Adrenal gland (tissue), 12 donors: ENCODE data around the gene STK17A. TPM values are rescaled to one million over a fixed set of nuclear protein-coding genes. Genes with fewer than 3 reads are reported as not detected.

ENCODE experiments used
- DNase-seq, 7 donors: peaks; one replicate each; pipeline ENCODE4 v3.0.0-alpha.2; 2019 to 2020
- H3K27ac ChIP-seq, 5 donors: fragments of 200-600 bp; sonication (generic) in 4 of 5; 1 replicate in 3 of 5; 2 replicates in 2 of 5; pipeline versions ENCODE4 v1.5.1 to v1.8.0; 2016 to 2020; ENCODE audit warnings: mild to moderate bottlenecking in 1 of 5
- H3K27me3 ChIP-seq: fragments of 200-600 bp; 2 replicates; pipeline ENCODE4 v1.8.0; 2021
- H3K36me3 ChIP-seq, 2 donors: fragments of 200-600 bp; replicated peaks in 1 of 2; 1 replicate in 1 of 2; 2 replicates in 1 of 2; pipeline versions ENCODE4 v1.5.1 to v1.8.0; 2018 to 2022
- H3K4me1 ChIP-seq, 2 donors: fragments of 200-600 bp; replicated peaks in 1 of 2; 1 replicate in 1 of 2; 2 replicates in 1 of 2; pipeline versions ENCODE4 v1.5.1 to v1.8.0; 2018 to 2021
- H3K4me3 ChIP-seq, 4 donors: fragments of 200-600 bp; sonication (generic) in 3 of 4; one replicate each; pipeline ENCODE4 v1.5.1; 2016 to 2018
- H3K9me3 ChIP-seq, 3 donors: fragments of 200-600 bp; sonication (generic) in 1 of 3; replicated peaks in 1 of 3; 1 replicate in 2 of 3; 2 replicates in 1 of 3; pipeline versions ENCODE4 v1.5.1 to v1.8.0; 2016 to 2021
- CTCF ChIP-seq, 6 experiments: fragments of 450-650 bp in 4 of 6; fragments of 200-600 bp in 2 of 6; sonication (generic) in 1 of 6; IDR thresholded peaks; 1 replicate in 5 of 6; 2 replicates in 1 of 6; pipeline versions ENCODE4 v1.5.1 to v1.8.0; 2016 to 2021; ENCODE audit warnings: antibody characterized with exemption in 6 of 6, mild to moderate bottlenecking in 2 of 6, moderate library complexity in 1 of 6
- POLR2A ChIP-seq, 2 donors: fragments of 450-650 bp; IDR thresholded peaks; one replicate each; pipeline ENCODE4 v1.6.1; 2017; ENCODE audit warnings: antibody characterized with exemption in 2 of 2, mild to moderate bottlenecking in 2 of 2, moderate library complexity in 1 of 2
- WGBS, 4 donors: extraction: QIAGEN DNeasy Blood & Tissue Kit in 2 of 4; methylation state at CpG; one replicate each; pipeline versions ENCODE4 v1.1.5 to v1.1.7; 2013 to 2017; 5-methylcytosine and 5-hydroxymethylcytosine counted together
- intact Hi-C, 2 donors: fragments of 100-400 bp; cut with DNase I; formaldehyde crosslinking; loops; one replicate each; pipeline versions ENCODE4 v1.14.1 to v1.15.0; 2022 to 2023
- polyA plus RNA-seq, 3 donors: library from polyadenylated mRNA; stranded (reverse); fragments of 200-250 nt in 2 of 3; fragments of 350-450 nt in 1 of 3; fragmentation: Illumina TruSeq in 1 of 3; extraction: RNeasy Lipid Tissue Mini Kit (QIAGEN cat#74804) in 1 of 3; gene quantifications; one replicate each; pipeline ENCODE4 v1.2.3, GENCODE V29; 2013 to 2014
- total RNA-seq, 9 donors: library from RNA; depleted of rRNA in 4 of 9; stranded (reverse); fragments of >200 nt in 4 of 9; fragments of 120-200 nt in 1 of 9; fragmentation: NEBNext Ultra II Directional in 1 of 9; extraction: Animal tissue kit (Norgen Biotek cat#: 25700) in 1 of 9; gene quantifications; one replicate each; pipeline versions ENCODE4 v1.1.0 to v1.2.4, GENCODE V29; 2013 to 2023
- donor health status: healthy with polysubstance abuse.
- donor health status: Bipolar disorder and iron deficiency.
- donor health status: DM: yes; HTN: yes; CAD: no.
- donor health status: DM: no; HTN: no; CAD: no.
- donor health status: DM: no; HTN: no; CAD: no.
- donor health status: DM: yes; HTN: yes; CAD: no.

STK17A gene
- total and polyA plus RNA-seq, 12 donors = 7.8 to 46.0 (median 26.2) TPM

- no peak for DNase-seq
- Histone ChIP-seq H3K9me3 (no peaks in the 10 kb centered on the region), H3K36me3 (peaks cover 0 to 13% of the 10 kb centered on the region in 2 donors), H3K4me3 (no peak overlapping the region), H3K4me1 (peaks cover 16 to 17% of the 10 kb centered on the region in 2 donors), H3K27me3 (no peaks in the 10 kb centered on the region), H3K27ac (no peak overlapping the region)
- 97% methylated on average over 2 of the region's 2 CpGs for WGBS, 4 donors
- TF ChIP-seq POLR2A (IDR thresholded peaks at IDR 0.05) = no peak
- TF ChIP-seq CTCF (IDR thresholded peaks at IDR 0.05) = no peak
- intact Hi-C loops = no loop called here
Measured at GRCh38 chr7:43609097-43609496, 26.2 kb downstream of the STK17A start.

- no peak for TF ChIP-seq POLR2A (IDR thresholded peaks at IDR 0.05)
- no peak for TF ChIP-seq CTCF (IDR thresholded peaks at IDR 0.05)
- Histone ChIP-seq H3K9me3 (no peaks in the 10 kb centered on the region), H3K36me3 (peaks cover 0 to 13% of the 10 kb centered on the region in 2 donors), H3K27me3 (no peaks in the 10 kb centered on the region), H3K4me3 (no peak overlapping the region), H3K4me1 (peaks cover 16 to 17% of the 10 kb centered on the region in 2 donors), H3K27ac (peak overlapping the region in 4 of 5 donors; percentile 1 to 36 (median 15))
- 57 to 75% (median 66%) methylated on average over 5 of the region's 5 CpGs for WGBS, 4 donors
- intact Hi-C loops = no loop called here
- no peak for DNase-seq
Measured at GRCh38 chr7:43612128-43612527, 29.2 kb downstream of the STK17A start.

GRCh38 chr7:43612599-43613589 lies 30.0 kb downstream of the STK17A start:
- peaks cover 0 to 13% of the 10 kb centered on the region in 2 donors for H3K36me3 ChIP-seq
- no peak overlapping the region for H3K4me3 ChIP-seq
- H3K27me3 ChIP-seq = no peaks in the 10 kb centered on the region
- no peaks in the 10 kb centered on the region for H3K9me3 ChIP-seq
- TF ChIP-seq POLR2A (IDR thresholded peaks at IDR 0.05) (no peak), CTCF (IDR thresholded peaks at IDR 0.05) (no peak)
- peak overlapping the region in 4 of 5 donors; percentile 10 to 50 (median 30) for H3K27ac ChIP-seq
- DNase-seq = peak in 3 of 7 donors; percentile 12 to 21 (median 13)
- peaks cover 16 to 17% of the 10 kb centered on the region in 2 donors for H3K4me1 ChIP-seq
- 25 to 42% (median 34%) methylated on average over 3 of the region's 3 CpGs for WGBS, 4 donors
- intact Hi-C loops = no loop called here

- Histone ChIP-seq H3K4me1 (peaks cover 16 to 17% of the 10 kb centered on the region in 2 donors), H3K27ac (no peak overlapping the region), H3K4me3 (no peak overlapping the region), H3K36me3 (no peaks in the 10 kb centered on the region), H3K9me3 (no peaks in the 10 kb centered on the region), H3K27me3 (no peaks in the 10 kb centered on the region)
- no peak for DNase-seq
- TF ChIP-seq CTCF (IDR thresholded peaks at IDR 0.05) = no peak
- TF ChIP-seq POLR2A (IDR thresholded peaks at IDR 0.05) = no peak
- WGBS, 4 donors = 74 to 81% (median 78%) methylated on average over 7 of the region's 7 CpGs
- intact Hi-C loops = no loop called here
Measured at GRCh38 chr7:43615558-43616145, 32.7 kb downstream of the STK17A start.
